IPS-20b (cell line): Measurements from ENCODE around the gene TNFSF11.

Source experiments
- H3K27ac ChIP-seq: one replicate; pipeline ENCODE4 v1.5.1; 2013; ENCODE audit warnings: low read length
- H3K27me3 ChIP-seq: 2 replicates; pipeline ENCODE4 v1.6.1; 2013; ENCODE audit warnings: mild to moderate bottlenecking, low read length, inconsistent platforms; ENCODE audit not compliant: insufficient read depth
- H3K36me3 ChIP-seq: 2 replicates; pipeline ENCODE4 v1.6.1; 2013; ENCODE audit warnings: low read depth, mild to moderate bottlenecking, inconsistent platforms, low read length, moderate library complexity; ENCODE audit not compliant: insufficient read depth
- H3K4me1 ChIP-seq: 2 replicates; pipeline ENCODE4 v1.6.1; 2013; ENCODE audit warnings: mild to moderate bottlenecking, control low read depth, inconsistent platforms, low read length, moderate library complexity; ENCODE audit not compliant: insufficient read depth
- H3K4me3 ChIP-seq: 2 replicates; pipeline ENCODE4 v1.5.1; 2013; ENCODE audit warnings: mild to moderate bottlenecking, low read length, inconsistent platforms
- H3K9ac ChIP-seq: 2 replicates; pipeline ENCODE4 v1.6.1; 2013; ENCODE audit warnings: low read depth, mild to moderate bottlenecking, inconsistent platforms, low read length, moderate library complexity
- H3K9me3 ChIP-seq: 2 replicates; pipeline ENCODE4 v1.6.1; 2013; ENCODE audit warnings: mild to moderate bottlenecking, low read depth, low read length, inconsistent platforms; ENCODE audit not compliant: insufficient read depth

The TNFSF11 gene

DNA sequence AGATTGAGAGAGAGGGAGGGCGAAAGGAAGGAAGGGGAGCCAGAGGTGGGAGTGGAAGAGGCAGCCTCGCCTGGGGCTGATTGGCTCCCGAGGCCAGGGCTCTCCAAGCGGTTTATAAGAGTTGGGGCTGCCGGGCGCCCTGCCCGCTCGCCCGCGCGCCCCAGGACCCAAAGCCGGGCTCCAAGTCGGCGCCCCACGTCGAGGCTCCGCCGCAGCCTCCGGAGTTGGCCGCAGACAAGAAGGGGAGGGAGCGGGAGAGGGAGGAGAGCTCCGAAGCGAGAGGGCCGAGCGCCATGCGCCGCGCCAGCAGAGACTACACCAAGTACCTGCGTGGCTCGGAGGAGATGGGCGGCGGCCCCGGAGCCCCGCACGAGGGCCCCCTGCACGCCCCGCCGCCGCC is at the start of gene TNFSF11:
TSS of gene TNFSF11 (plus strand) at position 142 of the 400 bp plus-strand sequence. CDS start at position 294, 152 bp downstream.
- no peaks in the 10 kb centered on the region for H3K36me3 ChIP-seq
- peak within 1 kb of the TSS; percentile 82 for H3K4me3 ChIP-seq
- H3K4me1 ChIP-seq, result peaks cover 26% of the 10 kb centered on the region
- peak within 1 kb of the TSS; percentile 67; the same call in 1 of the 2 replicates for H3K9ac ChIP-seq
- peaks cover 10% of the 10 kb centered on the region; the same call in 1 of the 2 replicates for H3K9me3 ChIP-seq
- H3K27me3 ChIP-seq, result peaks cover 37% of the 10 kb centered on the region
- no peak within 1 kb of the TSS for H3K27ac ChIP-seq

DNA sequence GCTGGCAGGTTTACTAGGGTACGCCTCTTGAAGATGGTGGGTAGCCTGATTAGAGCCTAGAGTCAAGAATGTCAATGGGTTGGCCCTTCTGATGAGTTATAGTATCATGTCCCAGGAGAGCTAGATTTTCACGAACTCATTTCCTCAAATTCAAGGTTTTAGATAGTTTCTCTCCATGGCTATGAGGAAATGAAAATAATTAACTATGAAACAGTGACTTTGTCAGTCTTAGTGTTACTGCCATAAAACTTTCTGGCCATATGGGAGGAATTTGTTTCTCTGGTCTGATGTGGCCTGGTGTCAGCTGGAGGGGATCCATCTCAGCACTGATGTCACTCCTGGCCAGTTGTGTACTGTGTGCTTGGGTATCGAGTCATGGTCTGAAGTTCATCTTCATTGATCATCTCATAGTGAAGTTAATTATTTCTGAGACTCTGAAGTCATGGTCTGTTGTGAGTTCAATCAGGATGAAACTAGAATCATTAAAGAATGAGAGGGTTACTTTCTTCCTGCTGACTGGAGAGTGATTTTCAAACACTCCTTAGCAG is 49.4 kb upstream of the TNFSF11 start:
- H3K4me1 ChIP-seq, result no peaks in the 10 kb centered on the region
- H3K9ac ChIP-seq, result no peak overlapping the region
- H3K9me3 ChIP-seq, result no peaks in the 10 kb centered on the region
- no peaks in the 10 kb centered on the region for H3K27me3 ChIP-seq
- H3K27ac ChIP-seq, result no peak overlapping the region
- no peak overlapping the region for H3K4me3 ChIP-seq
- no peaks in the 10 kb centered on the region for H3K36me3 ChIP-seq

- Histone ChIP-seq H3K4me1 (no peaks in the 10 kb centered on the region), H3K27ac (no peak overlapping the region), H3K36me3 (no peaks in the 10 kb centered on the region), H3K9ac (no peak overlapping the region), H3K4me3 (no peak overlapping the region), H3K27me3 (no peaks in the 10 kb centered on the region), H3K9me3 (no peaks in the 10 kb centered on the region)
Measured at GRCh38 chr13:42525035-42525504, 48.9 kb upstream of the TNFSF11 start.

- Histone ChIP-seq H3K36me3 (no peaks in the 10 kb centered on the region), H3K4me3 (no peak overlapping the region), H3K9me3 (no peaks in the 10 kb centered on the region), H3K4me1 (no peaks in the 10 kb centered on the region), H3K27ac (no peak overlapping the region), H3K9ac (no peak overlapping the region), H3K27me3 (no peaks in the 10 kb centered on the region)
Measured at GRCh38 chr13:42526276-42526675, 47.7 kb upstream of the TNFSF11 start.

DNA sequence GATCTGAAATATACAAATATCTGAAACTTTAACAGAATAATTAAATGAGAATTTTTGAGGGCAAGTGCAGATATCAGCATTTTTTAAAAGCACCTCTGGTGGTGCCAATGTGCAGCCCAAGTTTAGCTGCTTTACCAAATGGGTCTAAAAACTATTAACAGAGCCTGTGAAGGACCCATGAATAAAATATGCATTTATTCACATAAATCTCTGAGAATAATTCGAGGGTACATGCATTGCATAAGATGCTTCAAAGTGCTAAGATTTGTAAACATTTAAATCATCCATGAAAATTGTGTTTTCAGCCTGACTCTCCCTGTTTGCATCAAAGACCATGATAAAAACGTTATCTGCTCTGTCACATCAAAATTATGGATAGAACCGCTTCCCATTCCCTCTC is 47.1 kb upstream of the TNFSF11 start:
- Histone ChIP-seq H3K9ac (no peak overlapping the region), H3K27ac (no peak overlapping the region), H3K4me3 (no peak overlapping the region)

GRCh38 chr13:42532561-42533335 is 41.2 kb upstream of the TNFSF11 start:
- Histone ChIP-seq H3K9ac (no peak overlapping the region), H3K27me3 (no peaks in the 10 kb centered on the region), H3K4me3 (no peak overlapping the region), H3K4me1 (no peaks in the 10 kb centered on the region; the same call in 1 of the 2 replicates), H3K27ac (no peak overlapping the region), H3K36me3 (no peaks in the 10 kb centered on the region), H3K9me3 (no peaks in the 10 kb centered on the region)

More for the DNA sequence above, 47.1 kb upstream of the TNFSF11 start:
- H3K36me3 ChIP-seq, result no peaks in the 10 kb centered on the region
- H3K4me1 ChIP-seq, result no peaks in the 10 kb centered on the region
- no peaks in the 10 kb centered on the region for H3K9me3 ChIP-seq
- no peaks in the 10 kb centered on the region for H3K27me3 ChIP-seq

DNA sequence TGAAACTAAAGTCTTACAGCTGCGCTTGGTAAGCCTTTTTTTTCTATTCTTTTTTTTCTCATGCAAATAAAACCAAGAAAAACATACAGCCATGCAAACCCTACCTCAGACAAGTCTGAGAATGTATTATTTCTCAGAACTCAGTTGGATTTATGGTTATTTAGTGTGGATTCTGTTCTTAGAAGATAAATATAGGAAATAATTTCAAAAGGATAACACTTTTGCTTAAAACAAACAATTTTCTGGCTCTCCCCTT is 40.7 kb upstream of the TNFSF11 start:
- H3K9ac ChIP-seq, result no peak overlapping the region
- H3K9me3 ChIP-seq, result no peaks in the 10 kb centered on the region

DNA sequence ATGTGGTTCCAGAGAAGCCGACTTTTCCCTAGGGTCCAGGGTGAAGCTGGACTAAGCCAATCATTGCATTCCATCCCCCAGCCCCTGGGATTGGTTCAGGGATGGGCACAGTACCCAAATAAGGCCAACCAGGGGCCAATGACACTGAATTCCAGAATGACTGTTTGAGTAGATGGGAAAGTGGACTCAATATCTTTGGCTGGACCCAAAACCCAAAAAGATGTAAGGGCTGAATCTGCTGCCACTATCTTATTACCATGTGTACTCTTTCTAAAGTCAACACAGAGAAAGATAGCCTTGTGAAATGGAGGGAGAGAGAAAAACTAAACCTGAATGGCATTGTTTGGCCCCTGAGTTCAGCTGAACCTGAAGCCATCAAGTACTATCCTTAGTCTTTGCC is 39.2 kb upstream of the TNFSF11 start:
- H3K4me3 ChIP-seq, result no peak overlapping the region
- no peaks in the 10 kb centered on the region; the same call in 1 of the 2 replicates for H3K4me1 ChIP-seq
- no peaks in the 10 kb centered on the region for H3K27me3 ChIP-seq
- no peaks in the 10 kb centered on the region for H3K36me3 ChIP-seq
- H3K27ac ChIP-seq, result no peak overlapping the region
- H3K9me3 ChIP-seq, result no peaks in the 10 kb centered on the region
- no peak overlapping the region for H3K9ac ChIP-seq

More for the DNA sequence above, 40.7 kb upstream of the TNFSF11 start:
- no peak overlapping the region for H3K4me3 ChIP-seq
- no peaks in the 10 kb centered on the region; the same call in 1 of the 2 replicates for H3K4me1 ChIP-seq
- no peaks in the 10 kb centered on the region for H3K27me3 ChIP-seq
- no peaks in the 10 kb centered on the region for H3K36me3 ChIP-seq
- H3K27ac ChIP-seq, result no peak overlapping the region

DNA sequence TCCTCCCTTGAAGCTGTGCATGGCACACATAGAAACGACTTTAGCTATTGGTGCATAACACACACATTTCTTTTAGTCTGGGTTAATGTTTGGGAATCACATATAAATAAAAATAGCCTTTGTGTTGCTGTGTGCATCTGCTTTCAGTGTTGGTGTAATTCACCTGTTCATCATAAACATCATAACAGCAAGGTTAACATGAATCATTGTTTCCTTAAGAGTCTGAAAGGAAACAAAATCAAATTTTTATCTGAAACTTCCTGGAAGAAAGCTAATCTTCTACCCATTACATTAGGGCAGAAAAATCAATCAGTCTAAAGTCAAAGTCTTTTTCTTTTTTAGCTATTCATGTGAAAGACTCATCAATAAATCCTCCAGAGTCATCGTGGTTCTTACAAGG is 35.0 kb upstream of the TNFSF11 start:
- Histone ChIP-seq H3K36me3 (no peaks in the 10 kb centered on the region), H3K27ac (no peak overlapping the region), H3K4me3 (no peak overlapping the region), H3K4me1 (peaks cover 3% of the 10 kb centered on the region), H3K27me3 (no peaks in the 10 kb centered on the region), H3K9me3 (no peaks in the 10 kb centered on the region), H3K9ac (no peak overlapping the region)

DNA sequence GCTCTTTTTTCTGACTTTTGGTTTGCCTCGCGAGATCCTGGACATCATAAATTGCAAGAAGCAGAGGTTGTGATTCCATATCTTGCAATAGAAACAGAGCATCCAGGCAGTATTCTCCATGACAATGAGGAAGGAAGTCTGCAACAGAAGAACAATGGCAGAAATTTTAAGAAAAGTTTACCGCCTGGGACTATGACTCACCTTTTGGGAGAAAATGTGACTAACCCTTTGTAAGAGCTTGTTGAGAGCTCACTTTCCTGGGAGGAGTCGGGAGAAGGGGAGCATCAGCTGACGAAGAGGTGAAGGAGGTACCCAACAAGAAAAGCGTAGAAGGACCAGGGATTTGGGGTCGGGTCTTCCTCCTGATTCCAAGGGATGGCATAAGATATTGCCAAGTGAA is 34.3 kb upstream of the TNFSF11 start:
- no peaks in the 10 kb centered on the region for H3K27me3 ChIP-seq
- H3K9me3 ChIP-seq, result no peaks in the 10 kb centered on the region

GRCh38 chr13:42543215-42543797 is 30.6 kb upstream of the TNFSF11 start:
- Histone ChIP-seq H3K27ac (no peak overlapping the region), H3K9ac (no peak overlapping the region), H3K27me3 (no peaks in the 10 kb centered on the region), H3K4me1 (peaks cover 3% of the 10 kb centered on the region), H3K36me3 (no peaks in the 10 kb centered on the region), H3K4me3 (no peak overlapping the region), H3K9me3 (no peaks in the 10 kb centered on the region)

More for the DNA sequence above, 34.3 kb upstream of the TNFSF11 start:
- H3K9ac ChIP-seq, result no peak overlapping the region
- H3K4me1 ChIP-seq, result peaks cover 3% of the 10 kb centered on the region
- no peak overlapping the region for H3K27ac ChIP-seq
- H3K36me3 ChIP-seq, result no peaks in the 10 kb centered on the region
- H3K4me3 ChIP-seq, result no peak overlapping the region
